Colonic mucosa (tissue), 4 donors: ENCODE data around the gene CCDC80. TPM values are rescaled to one million over a fixed set of nuclear protein-coding genes. Genes with fewer than 3 reads are reported as not detected.

ENCODE experiments used
- DNase-seq: peaks from one replicate; pipeline ENCODE4 v3.0.0-alpha.2; 2020
- H3K27ac ChIP-seq: fragments of 200-600 bp; one replicate; pipeline ENCODE4 v1.8.0; 2021
- H3K27me3 ChIP-seq: fragments of 200-600 bp; one replicate; pipeline ENCODE4 v1.8.0; 2021
- H3K36me3 ChIP-seq: fragments of 200-600 bp; one replicate; pipeline ENCODE4 v1.8.0; 2021
- H3K4me1 ChIP-seq: fragments of 200-600 bp; one replicate; pipeline ENCODE4 v1.8.0; 2021; ENCODE audit warnings: mild to moderate bottlenecking
- H3K4me3 ChIP-seq: fragments of 200-600 bp; one replicate; pipeline ENCODE4 v1.8.0; 2021
- H3K9ac ChIP-seq, 2 donors: one replicate each; pipeline ENCODE4 v1.7.0; 2013; ENCODE audit warnings: control low read depth in 2 of 2, low read depth in 2 of 2, low read length in 2 of 2
- H3K9me3 ChIP-seq: fragments of 200-600 bp; one replicate; pipeline ENCODE4 v1.8.0; 2021
- CTCF ChIP-seq: fragments of 200-600 bp; IDR thresholded peaks from one replicate; pipeline ENCODE4 v1.8.0; 2022; ENCODE audit warnings: antibody characterized with exemption, mild to moderate bottlenecking
- intact Hi-C: fragments of 100-400 bp; cut with DNase I; formaldehyde crosslinking; loops from one replicate; pipeline ENCODE4 v1.14.1; 2022
- total RNA-seq, 2 donors: library from RNA; stranded (reverse); fragmentation: NEBNext Ultra II Directional in 1 of 2; extraction: Animal tissue kit (Norgen Biotek cat#: 25700) in 1 of 2; gene quantifications; one replicate each; pipeline ENCODE4 v1.2.1, GENCODE V29; 2021
- donor health status: healthy.
- donor health status: DM: no; HTN: no; CAD: no.
- donor health status: DM: no; HTN: no; CAD: no.

The CCDC80 gene
- total RNA-seq, 2 donors from 2014 or later = 7.1 to 36.6 TPM

DNA sequence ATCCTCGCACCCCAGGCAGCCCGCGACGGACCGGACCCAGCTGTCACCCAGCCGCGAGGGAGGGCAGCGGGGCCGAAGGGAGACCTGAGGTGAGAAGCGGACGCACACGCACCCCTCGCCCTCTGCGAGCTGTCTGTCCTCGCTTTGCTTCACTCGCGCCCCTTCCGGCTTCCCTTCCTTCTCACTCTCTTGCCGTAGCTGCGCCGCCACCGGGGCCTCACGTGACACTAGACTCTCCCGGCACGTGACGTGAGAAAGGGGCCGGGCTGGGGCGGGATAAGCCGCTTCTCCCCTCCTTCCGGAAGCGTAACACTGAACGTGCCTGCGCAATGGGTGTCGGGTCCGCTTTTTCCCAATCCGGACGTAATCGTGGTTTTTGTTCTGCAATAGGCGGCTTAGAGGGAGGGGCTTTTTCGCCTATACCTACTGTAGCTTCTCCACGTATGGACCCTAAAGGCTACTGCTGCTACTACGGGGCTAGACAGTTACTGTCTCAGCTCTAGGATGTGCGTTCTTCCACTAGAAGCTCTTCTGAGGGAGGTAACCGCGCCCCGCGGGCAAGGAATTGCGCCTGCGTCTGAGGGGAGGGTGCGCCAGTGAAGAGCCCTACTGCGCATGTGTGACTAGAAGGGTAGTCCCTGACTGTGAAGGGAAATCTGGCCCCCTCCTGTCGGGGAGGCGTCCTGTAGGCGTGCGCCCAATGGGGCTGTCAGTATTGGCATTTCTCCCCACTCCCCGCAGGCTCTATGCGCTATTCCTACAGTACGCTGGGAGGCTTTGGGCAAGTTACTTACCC, 79.0 kb downstream of the CCDC80 start, which contains the start of the genes ATG3 and SLC35A5:
TSS of gene ATG3 (minus strand) at position 229 of the 796 bp plus-strand sequence. CDS start 434 bp downstream, outside the sequence.
TSS of gene SLC35A5 (plus strand) at position 312 of the 796 bp plus-strand sequence. CDS start 1,359 bp downstream, outside the sequence.
- Histone ChIP-seq H3K27ac (peak within 1 kb of the TSS; percentile 98), H3K9me3 (no peaks in the 10 kb centered on the region), H3K9ac (peak within 1 kb of the TSS; percentile 95 to 99), H3K4me3 (peak within 1 kb of the TSS; percentile 83), H3K36me3 (no peaks in the 10 kb centered on the region), H3K4me1 (peaks cover 12% of the 10 kb centered on the region), H3K27me3 (no peaks in the 10 kb centered on the region)
- no peak for TF ChIP-seq CTCF
- intact Hi-C loops = no loop called here
- DNase-seq = peak; percentile 99

DNA sequence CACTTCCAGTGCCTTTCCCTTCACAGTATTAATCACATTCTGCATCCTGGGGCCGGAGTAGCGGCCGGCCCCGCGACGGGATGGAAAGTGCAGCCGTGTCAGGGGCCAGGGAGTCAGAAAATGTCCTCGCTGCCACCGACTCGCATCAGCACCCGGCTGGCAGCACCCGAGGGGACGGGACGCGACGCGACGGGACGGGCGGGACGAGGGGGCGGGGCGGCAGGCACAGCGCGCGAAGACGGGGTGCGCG, 79.5 kb downstream of the CCDC80 start:
- Histone ChIP-seq H3K36me3 (no peaks in the 10 kb centered on the region), H3K9ac (peak overlapping the region; percentile 95 to 99), H3K27me3 (no peaks in the 10 kb centered on the region), H3K4me3 (peak overlapping the region; percentile 83), H3K9me3 (no peaks in the 10 kb centered on the region), H3K4me1 (peaks cover 12% of the 10 kb centered on the region), H3K27ac (peak overlapping the region; percentile 98)
- intact Hi-C loops = no loop called here
- DNase-seq = no peak
- no peak for TF ChIP-seq CTCF

- intact Hi-C loops = no loop called here
These were observed 80.0 kb downstream of the CCDC80 start for GRCh38 chr3:112560721-112561483.

DNA sequence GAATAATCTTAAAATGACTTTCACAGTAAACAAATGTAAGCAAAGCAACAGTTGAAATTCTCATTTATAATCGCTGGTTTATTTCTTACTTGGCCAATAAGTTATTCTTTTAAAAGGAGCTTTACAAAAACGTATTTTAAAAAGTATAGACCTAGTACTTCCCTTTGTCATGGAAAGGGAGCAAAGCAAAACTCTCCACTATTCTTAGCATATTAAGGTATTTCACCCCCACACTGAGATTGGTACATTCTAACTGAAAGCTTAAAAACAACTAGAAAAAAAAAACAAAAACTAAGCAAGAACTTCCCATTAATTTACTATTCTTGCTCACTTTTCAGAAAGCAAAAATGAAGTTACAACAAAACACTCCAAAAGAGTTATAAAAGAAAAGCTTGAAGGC, 80.6 kb downstream of the CCDC80 start:
- Histone ChIP-seq H3K27ac (peak overlapping the region; percentile 98), H3K9ac (peak overlapping the region in 1 of 2 donors; percentile 99), H3K36me3 (no peaks in the 10 kb centered on the region), H3K27me3 (no peaks in the 10 kb centered on the region), H3K9me3 (no peaks in the 10 kb centered on the region), H3K4me1 (peaks cover 12% of the 10 kb centered on the region), H3K4me3 (peak overlapping the region; percentile 83)
- no peak for TF ChIP-seq CTCF
- DNase-seq = no peak
- intact Hi-C loops = no loop called here

More at GRCh38 chr3:112560721-112561483, 80.0 kb downstream of the CCDC80 start:
- Histone ChIP-seq H3K27me3 (no peaks in the 10 kb centered on the region), H3K4me3 (peak overlapping the region; percentile 83), H3K36me3 (no peaks in the 10 kb centered on the region), H3K27ac (peak overlapping the region; percentile 98), H3K9me3 (no peaks in the 10 kb centered on the region), H3K9ac (peak overlapping the region; percentile 95 to 99), H3K4me1 (peaks cover 12% of the 10 kb centered on the region)
- peak; percentile 76 for DNase-seq
- TF ChIP-seq CTCF = no peak

- TF ChIP-seq CTCF = no peak
- DNase-seq = no peak
- Histone ChIP-seq H3K4me1 (peaks cover 8% of the 10 kb centered on the region), H3K27ac (no peak overlapping the region), H3K27me3 (no peaks in the 10 kb centered on the region), H3K9me3 (no peaks in the 10 kb centered on the region), H3K36me3 (no peaks in the 10 kb centered on the region), H3K4me3 (no peak overlapping the region), H3K9ac (no peak overlapping the region)
- intact Hi-C loops = no loop called here
These were observed 83.0 kb downstream of the CCDC80 start for GRCh38 chr3:112557976-112558375.
